ENCODE data around the gene PSKH1. TPM values are rescaled to one million over a fixed set of nuclear protein-coding genes. Genes with fewer than 3 reads are reported as not detected.

PSKH1 gene
- total RNA-seq, 4 donors from 2014 or later: 16.4 to 26.9 (median 24.5) TPM

DNA sequence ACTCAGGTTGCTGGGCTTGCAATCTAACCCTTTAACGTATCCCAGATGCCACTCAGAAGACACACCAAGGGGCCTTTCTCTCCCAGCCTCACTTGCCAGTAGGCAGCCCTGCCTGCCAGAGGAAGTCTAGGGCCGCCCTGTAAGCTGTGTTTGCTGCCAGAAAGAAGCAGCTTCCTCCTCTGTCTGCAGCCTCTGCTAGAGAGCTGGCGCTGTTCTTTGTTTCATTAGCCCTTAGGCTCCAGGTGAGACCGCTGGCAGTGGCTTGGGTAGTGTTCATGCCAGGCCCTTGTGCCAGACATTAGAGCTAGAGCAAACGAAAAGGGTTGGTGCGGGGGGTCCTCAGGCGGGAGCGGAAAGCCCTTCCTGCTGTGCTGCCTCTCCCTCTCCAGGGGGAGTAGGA, 29.7 kb downstream of the PSKH1 start:
- Histone ChIP-seq H3K27me3 (no peaks in the 10 kb centered on the region), H3K4me3 (no peak overlapping the region), H3K4me1 (peaks cover 68% of the 10 kb centered on the region), H3K9me3 (no peaks in the 10 kb centered on the region), H3K36me3 (peaks cover 7% of the 10 kb centered on the region), H3K27ac (peak overlapping the region; percentile 60)
- WGBS: 33% methylated on average over 3 of the region's 8 CpGs
- no peak for TF ChIP-seq EP300 (IDR thresholded peaks at IDR 0.05)
- no peak for TF ChIP-seq POLR2A (IDR thresholded peaks at IDR 0.05)
- TF ChIP-seq POLR2AphosphoS5 (IDR thresholded peaks at IDR 0.05): no peak
- TF ChIP-seq, protein P1, sequence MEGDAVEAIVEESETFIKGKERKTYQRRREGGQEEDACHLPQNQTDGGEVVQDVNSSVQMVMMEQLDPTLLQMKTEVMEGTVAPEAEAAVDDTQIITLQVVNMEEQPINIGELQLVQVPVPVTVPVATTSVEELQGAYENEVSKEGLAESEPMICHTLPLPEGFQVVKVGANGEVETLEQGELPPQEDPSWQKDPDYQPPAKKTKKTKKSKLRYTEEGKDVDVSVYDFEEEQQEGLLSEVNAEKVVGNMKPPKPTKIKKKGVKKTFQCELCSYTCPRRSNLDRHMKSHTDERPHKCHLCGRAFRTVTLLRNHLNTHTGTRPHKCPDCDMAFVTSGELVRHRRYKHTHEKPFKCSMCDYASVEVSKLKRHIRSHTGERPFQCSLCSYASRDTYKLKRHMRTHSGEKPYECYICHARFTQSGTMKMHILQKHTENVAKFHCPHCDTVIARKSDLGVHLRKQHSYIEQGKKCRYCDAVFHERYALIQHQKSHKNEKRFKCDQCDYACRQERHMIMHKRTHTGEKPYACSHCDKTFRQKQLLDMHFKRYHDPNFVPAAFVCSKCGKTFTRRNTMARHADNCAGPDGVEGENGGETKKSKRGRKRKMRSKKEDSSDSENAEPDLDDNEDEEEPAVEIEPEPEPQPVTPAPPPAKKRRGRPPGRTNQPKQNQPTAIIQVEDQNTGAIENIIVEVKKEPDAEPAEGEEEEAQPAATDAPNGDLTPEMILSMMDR (IDR thresholded peaks at IDR 0.05): no peak
- DNase-seq (ENCODE audit: low spot score in 2 of 2): peak in 1 of 2 donors; percentile 65

DNA sequence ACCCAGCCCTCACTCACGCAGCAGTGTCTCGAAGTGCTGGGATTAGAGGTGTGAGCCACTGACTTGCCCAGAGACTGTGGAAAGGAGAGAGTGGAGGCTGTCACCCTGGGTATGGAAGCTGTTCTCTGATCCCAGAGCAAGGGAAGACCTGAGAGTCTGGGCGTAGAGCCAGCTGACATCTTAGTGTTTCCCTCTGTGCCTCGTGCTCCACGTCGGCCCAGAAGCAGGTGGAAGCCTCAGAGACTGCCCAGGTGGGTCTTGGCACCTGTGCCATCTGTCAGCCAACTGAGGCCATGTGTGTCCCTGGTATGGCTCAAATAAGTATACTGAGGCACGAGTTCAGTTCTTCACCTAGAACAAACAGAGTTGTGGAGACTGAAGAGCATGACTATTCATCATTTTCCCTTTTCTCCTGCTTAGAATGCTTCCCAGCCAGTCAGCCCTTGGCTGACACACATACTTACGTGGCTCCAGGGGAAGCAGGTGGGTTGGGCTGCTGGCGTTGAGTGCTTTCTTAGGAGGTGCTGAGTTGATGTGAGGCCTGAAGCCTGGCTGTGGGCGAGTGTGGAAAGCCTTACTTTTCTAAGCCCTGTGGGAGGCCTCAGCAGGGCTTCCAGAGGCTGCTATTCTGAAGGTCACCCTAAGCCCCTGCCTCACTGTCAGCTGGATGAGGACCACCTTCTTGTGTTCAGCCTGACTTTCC, 30.5 kb downstream of the PSKH1 start:
- no peak overlapping the region for H3K4me3 ChIP-seq
- H3K4me1 ChIP-seq: peaks cover 70% of the 10 kb centered on the region
- peaks cover 12% of the 10 kb centered on the region for H3K36me3 ChIP-seq
- peak in 1 of 2 donors; percentile 67 for DNase-seq (ENCODE audit: low spot score in 2 of 2)
- 46% methylated on average over 7 of the region's 10 CpGs for whole genome bisulfite sequencing
- no peaks in the 10 kb centered on the region for H3K9me3 ChIP-seq
- TF ChIP-seq, protein P1 (IDR thresholded peaks at IDR 0.05): no peak
- TF ChIP-seq EP300 (IDR thresholded peaks at IDR 0.05): no peak
- no peak for TF ChIP-seq POLR2A (IDR thresholded peaks at IDR 0.05)
- no peak for TF ChIP-seq POLR2AphosphoS5 (IDR thresholded peaks at IDR 0.05)
- no peaks in the 10 kb centered on the region for H3K27me3 ChIP-seq
- H3K27ac ChIP-seq: peak overlapping the region; percentile 60

DNA sequence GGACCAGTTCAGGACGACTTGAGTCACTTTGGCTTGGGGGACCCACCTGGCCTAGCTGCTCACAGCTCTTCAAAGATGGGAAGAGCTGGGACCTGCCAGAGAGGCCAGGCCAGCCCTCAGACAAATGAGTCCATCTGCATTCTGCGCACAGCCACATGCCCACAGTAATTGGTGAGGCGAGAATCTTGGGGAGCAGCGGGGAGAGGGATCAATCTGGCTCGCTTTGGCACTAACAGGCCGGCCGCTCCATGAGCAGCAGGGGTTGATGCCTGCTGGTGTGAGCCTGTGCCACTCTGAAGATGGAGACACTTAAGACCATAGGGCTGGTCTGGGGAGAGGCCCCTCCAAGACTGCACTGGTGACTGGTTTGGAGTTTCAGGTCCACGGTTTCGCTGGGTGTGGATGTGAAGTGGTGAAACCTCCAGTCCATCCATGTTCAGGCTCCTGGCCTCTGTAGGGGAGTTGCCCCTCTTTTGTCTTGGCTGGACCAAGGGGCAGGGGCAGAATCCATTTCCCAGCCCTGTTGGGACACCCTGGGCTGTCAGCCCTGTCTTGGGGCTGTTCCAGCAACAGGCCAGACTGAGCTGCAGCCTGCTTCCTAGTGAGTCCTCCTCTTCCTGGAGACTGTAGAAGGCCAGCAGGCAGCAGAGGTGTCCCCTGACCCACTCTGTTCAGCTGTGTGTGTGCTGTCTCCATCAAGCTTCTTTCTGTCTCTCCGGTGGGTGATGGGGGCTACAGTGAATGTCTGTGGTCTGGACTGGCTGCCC, 31.3 kb downstream of the PSKH1 start:
- H3K4me3 ChIP-seq: no peak overlapping the region
- no peak overlapping the region for H3K27ac ChIP-seq
- TF ChIP-seq, protein P1 (IDR thresholded peaks at IDR 0.05): no peak
- no peak for TF ChIP-seq EP300 (IDR thresholded peaks at IDR 0.05)
- no peak for TF ChIP-seq POLR2A (IDR thresholded peaks at IDR 0.05)
- no peak for TF ChIP-seq POLR2AphosphoS5 (IDR thresholded peaks at IDR 0.05)
- H3K27me3 ChIP-seq: no peaks in the 10 kb centered on the region
- H3K9me3 ChIP-seq: no peaks in the 10 kb centered on the region
- H3K36me3 ChIP-seq: peaks cover 13% of the 10 kb centered on the region
- 89% methylated on average over 1 of the region's 10 CpGs for WGBS
- no peak for DNase-seq (ENCODE audit: low spot score in 2 of 2)
- peaks cover 64% of the 10 kb centered on the region for H3K4me1 ChIP-seq

DNA sequence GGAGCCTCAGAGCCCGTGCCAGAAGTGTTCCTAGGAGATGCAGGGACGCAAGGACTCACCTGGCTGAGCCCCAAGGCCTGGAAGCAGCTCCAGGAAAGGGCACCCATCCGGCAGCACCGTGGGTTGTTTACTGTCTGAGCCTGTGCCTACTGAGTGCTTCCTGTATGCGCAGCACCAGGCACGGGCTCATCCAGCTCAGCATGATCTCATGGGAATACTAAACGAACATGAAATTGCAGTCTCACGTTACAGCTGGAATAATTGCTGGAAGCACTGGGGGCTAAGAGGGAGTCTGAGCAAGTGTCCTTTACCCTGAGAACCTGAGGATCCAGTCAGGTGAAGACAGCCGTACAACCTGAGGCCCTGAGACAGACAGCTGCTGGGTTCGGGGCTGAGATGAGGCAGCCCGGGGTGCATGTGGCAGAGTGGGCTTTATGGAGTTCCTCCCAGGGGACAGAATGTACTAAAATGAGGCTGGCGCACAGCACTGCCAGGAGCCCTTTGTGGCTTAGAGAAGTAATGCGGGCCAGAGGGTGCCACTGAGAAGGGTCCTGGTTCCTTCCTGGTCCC, 33.2 kb downstream of the PSKH1 start:
- peak overlapping the region; percentile 2 for H3K27ac ChIP-seq
- TF ChIP-seq POLR2AphosphoS5 (IDR thresholded peaks at IDR 0.05) (no peak), POLR2A (IDR thresholded peaks at IDR 0.05) (no peak), EP300 (IDR thresholded peaks at IDR 0.05) (no peak)
- TF ChIP-seq, protein P1 (IDR thresholded peaks at IDR 0.05): no peak
- peaks cover 49% of the 10 kb centered on the region for H3K4me1 ChIP-seq
- peaks cover 30% of the 10 kb centered on the region for H3K36me3 ChIP-seq
- no peak overlapping the region for H3K4me3 ChIP-seq
- 44% methylated on average over 8 of the region's 13 CpGs for WGBS
- H3K9me3 ChIP-seq: no peaks in the 10 kb centered on the region
- no peak for DNase-seq (ENCODE audit: low spot score in 2 of 2)
- no peaks in the 10 kb centered on the region for H3K27me3 ChIP-seq

Data from suprapubic skin (tissue), 4 donors.